Stimulated activated CD4-positive, alpha-beta T cell treated with anti-CD3 and anti-CD28 coated beads, Interleukin-1b, Interleukin-23, amount 100 ng/mL, for 48 hours (primary cell): Measurements from ENCODE around the gene GPR39.
"Not testable (repeated sequence)": the region's sequence is repeated elsewhere in the genome, so short reads cannot be mapped to it uniquely, and the experiment has no call there.

Source experiments
- DNase-seq: peaks from one replicate; pipeline ENCODE4 v3.0.0-alpha.2; 2020

Gene GPR39

DNA sequence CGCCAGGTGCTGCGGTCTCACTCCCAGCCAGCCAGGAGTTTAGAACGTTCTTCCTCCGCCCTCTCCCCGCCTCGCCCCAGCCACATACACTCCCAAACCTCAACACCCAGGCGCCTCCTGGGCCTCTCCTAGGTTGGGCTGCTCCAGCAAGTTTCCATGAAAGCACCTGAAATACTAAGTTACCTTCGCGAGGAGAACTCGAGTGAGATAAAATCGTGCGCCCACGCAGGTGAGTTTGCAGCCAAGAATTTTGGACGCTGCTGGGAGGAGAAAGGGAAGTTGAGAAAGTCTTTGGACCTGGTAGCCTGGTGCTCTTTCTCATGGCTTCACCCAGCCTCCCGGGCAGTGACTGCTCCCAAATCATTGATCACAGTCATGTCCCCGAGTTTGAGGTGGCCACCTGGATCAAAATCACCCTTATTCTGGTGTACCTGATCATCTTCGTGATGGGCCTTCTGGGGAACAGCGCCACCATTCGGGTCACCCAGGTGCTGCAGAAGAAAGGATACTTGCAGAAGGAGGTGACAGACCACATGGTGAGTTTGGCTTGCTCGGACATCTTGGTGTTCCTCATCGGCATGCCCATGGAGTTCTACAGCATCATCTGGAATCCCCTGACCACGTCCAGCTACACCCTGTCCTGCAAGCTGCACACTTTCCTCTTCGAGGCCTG is at the start of gene GPR39:
Gene GPR39 (plus strand): TSS at position 83 of the 673 bp plus-strand sequence.
- DNase-seq, result no peak

DNA sequence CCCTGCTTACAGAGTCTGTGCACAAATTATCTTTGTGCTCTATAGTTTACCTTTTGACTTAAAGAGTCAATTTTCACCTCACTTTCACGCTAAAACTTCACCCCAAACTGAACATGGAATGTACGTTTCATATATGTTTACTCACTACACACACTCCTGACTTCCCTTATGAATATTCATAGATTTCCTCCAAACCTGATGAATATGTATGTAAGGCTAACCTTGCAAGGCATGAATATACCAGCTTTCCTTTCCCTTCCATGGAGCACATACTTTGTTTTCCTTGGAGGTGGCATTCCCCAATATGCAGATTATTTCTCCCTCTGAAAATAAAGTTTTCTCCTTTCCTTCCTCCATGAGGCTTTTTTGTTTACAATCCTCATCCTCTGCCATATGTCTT is 48.4 kb upstream of the GPR39 start:
- no peak for DNase-seq

GRCh38 chr2:132372276-132372675 is 44.3 kb upstream of the GPR39 start:
- DNase-seq, result no peak

GRCh38 chr2:132373391-132374135 is 43.0 kb upstream of the GPR39 start:
- no peak for DNase-seq

GRCh38 chr2:132374151-132374550 is 42.5 kb upstream of the GPR39 start:
- no peak for DNase-seq

DNA sequence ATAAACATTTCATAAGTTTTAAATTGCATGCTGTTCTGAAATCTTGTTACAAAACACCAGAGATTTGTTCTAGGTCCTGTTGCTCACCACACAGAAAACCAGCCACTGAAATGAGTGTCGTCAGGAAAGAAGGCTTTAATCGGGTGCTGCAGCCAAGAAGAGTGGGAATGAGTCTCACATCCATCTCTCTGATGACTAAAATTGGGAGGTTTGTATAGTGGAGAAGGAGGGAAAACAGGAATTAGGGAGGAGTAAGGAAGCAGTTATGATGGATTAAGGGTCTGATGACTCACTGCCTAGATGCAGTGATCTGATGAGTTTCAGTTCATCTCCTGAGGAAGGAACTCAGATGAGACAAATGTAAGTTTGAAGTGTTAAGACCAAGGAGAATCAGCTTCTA is 42.1 kb upstream of the GPR39 start:
- no peak for DNase-seq

- no peak for DNase-seq
Measured at GRCh38 chr2:132374961-132375360, 41.6 kb upstream of the GPR39 start.

- no peak for DNase-seq
Measured at GRCh38 chr2:132381376-132381775, 35.2 kb upstream of the GPR39 start.

GRCh38 chr2:132383956-132384355 is 32.6 kb upstream of the GPR39 start:
- no peak for DNase-seq

GRCh38 chr2:132384491-132385151 is 32.0 kb upstream of the GPR39 start:
- no peak for DNase-seq

- no peak for DNase-seq
Measured at GRCh38 chr2:132387126-132387525, 29.5 kb upstream of the GPR39 start.

- no peak for DNase-seq
Measured at GRCh38 chr2:132390076-132390475, 26.5 kb upstream of the GPR39 start.

- no peak for DNase-seq
Measured at GRCh38 chr2:132391378-132391777, 25.2 kb upstream of the GPR39 start.

GRCh38 chr2:132392221-132392620 is 24.4 kb upstream of the GPR39 start:
- DNase-seq, result no peak

GRCh38 chr2:132392879-132393278 is 23.7 kb upstream of the GPR39 start:
- no peak for DNase-seq

- DNase-seq, result not testable (repeated sequence)
Measured at GRCh38 chr2:132397042-132397441, 19.6 kb upstream of the GPR39 start.

DNA sequence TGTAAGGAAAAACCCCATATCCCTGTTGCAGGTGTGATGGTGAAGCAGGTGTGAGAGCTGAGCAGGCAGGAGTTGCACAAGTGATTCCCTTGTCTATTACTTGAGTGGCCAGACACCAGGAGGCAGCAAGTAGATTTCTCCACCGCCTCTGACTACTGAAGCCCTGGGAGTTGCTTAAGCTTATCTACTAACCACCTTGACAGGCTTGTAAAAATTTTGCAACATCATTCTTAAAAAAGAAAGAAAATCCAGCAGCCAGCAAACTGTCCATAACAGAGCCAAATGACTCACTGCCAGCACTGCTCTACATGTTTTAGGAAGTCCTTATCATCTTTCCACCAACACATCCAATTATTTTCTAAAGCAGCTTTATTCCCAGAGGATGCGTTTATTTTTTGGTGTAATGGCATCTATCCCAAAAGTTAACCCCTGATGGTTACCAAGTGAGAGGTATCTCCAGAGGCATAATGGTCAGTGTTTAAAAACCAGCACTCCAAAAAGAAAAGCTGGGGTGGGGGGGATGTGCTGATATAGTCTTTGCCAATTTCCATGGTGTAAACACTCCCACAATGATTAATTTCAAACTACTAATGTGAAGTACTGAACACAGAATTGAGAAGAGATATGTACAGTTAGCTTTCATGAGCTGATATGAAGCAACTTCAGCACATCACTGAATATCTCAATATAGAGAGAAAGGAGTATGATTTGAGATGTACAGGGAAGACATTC is 16.3 kb upstream of the GPR39 start:
- no peak for DNase-seq

DNA sequence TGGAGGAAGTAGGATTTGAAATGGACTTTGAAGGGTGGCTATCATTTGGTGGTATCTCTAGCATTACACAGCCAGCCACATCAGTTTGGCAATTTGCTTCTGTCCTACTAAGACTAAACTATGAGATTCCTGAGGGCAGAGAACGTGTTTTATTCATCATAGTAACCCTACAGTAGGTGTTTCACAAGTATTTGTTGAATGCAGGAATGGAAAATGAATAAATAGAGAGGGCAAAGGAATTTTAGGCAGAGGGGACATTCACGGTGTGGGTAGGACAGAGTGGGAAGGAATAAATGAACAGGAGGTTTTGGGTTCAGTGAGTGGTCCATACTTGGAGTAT is 15.7 kb upstream of the GPR39 start:
- DNase-seq, result no peak

DNA sequence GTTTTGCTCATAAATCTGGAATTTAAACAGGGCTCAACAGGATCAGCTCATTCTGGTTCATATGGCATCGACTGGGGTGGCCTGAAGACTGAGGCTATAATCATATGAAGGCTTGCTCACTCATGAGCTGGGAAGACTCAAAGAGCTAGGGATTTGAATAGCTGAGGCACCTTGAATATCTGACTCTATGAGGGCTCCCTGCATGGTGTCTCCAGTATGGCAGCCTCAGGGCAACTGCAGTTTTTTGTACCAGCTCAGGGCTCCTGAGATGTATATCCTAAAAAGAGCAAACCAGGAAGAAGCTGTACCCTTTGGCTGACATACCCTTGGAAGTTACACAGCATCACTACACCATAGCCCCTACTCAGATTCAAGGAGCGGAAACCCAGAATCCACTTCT is 15.3 kb upstream of the GPR39 start:
- DNase-seq, result no peak

DNA sequence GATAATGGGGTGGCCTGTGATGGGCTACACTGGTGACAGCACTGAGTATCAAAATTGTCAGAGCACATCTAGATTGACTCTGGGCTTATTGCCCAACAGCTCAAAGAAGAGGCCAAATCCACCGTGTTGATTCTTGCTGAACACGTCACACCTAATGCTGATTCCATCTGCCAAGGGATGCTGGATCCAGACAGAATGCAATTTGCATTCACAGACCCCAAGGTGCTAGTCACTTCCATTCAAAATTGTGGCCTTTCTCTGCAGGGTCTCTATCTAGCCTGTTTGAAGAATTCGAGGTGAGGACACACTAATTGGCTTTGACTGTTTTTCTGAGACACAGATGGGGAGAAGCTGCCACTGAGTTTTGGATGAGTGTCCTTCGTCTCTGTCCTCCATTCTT is 13.5 kb upstream of the GPR39 start:
- no peak for DNase-seq

- no peak for DNase-seq
Measured at GRCh38 chr2:132404056-132404455, 12.5 kb upstream of the GPR39 start.

GRCh38 chr2:132407784-132408183 is 8.8 kb upstream of the GPR39 start:
- no peak for DNase-seq

- DNase-seq, result no peak
Measured at GRCh38 chr2:132412021-132412420, 4.6 kb upstream of the GPR39 start.

GRCh38 chr2:132414081-132414480 is 2.5 kb upstream of the GPR39 start:
- no peak for DNase-seq
